Endothelial cell of hepatic sinusoid (primary cell): ENCODE data around the gene AKT1S1.

Source experiments
- in situ Hi-C: cut with HindIII; loops from 2 replicates; pipeline ENCODE4 v1.10.0; 2017; ENCODE audit warnings: low sequenced_read_pairs

Gene AKT1S1

GRCh38 chr19:49871349-49871985 lies 5.7 kb downstream of the AKT1S1 start:
- in situ Hi-C loops, result no loop called here

GRCh38 chr19:49870309-49870901 lies 6.8 kb downstream of the AKT1S1 start:
- in situ Hi-C loops, result no loop called here

GRCh38 chr19:49869484-49870308 lies 7.5 kb downstream of the AKT1S1 start:
- in situ Hi-C loops, result no loop called here

DNA sequence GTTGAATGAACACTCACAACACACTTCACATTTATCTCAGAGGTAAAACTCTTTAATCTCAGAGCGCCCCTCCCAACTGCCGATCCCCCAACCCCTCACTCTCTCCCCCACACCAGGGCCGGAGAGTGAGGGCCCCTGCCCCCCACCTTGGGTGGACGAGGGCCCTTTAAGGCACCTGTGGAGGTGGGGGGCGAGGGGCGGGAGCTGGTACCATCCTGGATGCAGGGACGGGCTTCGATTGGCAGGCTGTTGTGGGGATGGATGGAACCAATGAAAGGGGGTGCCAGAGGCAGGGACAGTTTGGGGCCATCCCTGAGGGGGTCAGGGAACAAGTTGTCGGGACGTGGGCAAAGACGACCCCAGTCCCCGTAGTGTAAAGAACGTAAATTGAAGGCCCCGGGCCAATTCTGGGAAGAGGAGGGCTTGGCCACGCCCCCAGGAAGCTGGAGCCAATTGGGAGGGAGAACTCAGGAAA lies 8.1 kb downstream of the AKT1S1 start:
- in situ Hi-C loops, result no loop called here

DNA sequence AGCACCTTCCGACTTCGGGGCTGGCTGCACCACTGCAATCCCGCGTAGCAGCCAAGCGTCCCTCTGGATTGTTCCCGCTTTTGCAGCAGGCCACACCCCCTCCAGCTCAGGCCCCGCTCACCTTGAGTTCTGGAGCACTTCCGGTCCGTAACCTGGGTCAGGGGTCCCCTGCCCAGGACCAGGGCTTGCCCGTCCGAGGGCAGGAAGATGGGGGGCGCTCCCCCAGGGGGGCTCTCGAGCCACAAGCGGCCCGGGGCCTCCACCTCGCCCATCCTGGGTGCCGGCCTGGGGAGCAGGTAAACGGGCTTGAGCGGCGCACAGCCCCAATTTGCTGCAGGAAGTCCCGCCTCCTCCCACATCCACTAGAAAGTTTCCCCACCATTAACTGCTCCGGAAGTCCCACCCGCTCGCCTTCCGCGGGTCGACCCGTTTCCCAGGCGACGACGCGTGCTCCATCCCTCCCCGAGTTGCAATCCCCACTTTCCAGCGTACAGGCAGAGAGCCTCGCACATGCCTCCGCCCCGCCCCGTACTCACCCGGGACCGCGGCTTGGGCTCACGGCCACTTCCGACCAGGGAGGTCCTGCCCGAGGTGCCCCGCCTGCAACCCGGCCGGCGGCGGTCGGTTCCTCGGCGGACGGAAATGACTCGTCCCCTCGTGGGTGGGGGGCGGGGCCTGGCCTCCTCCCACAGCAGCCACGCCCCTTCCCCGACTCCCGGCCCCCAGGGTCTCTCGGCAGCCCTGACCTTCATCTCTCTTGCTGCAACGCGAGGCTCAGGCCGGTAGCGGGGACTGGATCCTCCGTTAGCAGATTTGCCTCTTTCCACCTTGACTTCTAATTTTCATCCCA lies 10.0 kb downstream of the AKT1S1 start, which contains the start of gene PNKP:
Gene PNKP, minus strand, starts transcription at position 644 of the 850 bp plus-strand sequence. Its CDS starts 372 bp downstream, at position 272.
- in situ Hi-C loops, result no loop called here

DNA sequence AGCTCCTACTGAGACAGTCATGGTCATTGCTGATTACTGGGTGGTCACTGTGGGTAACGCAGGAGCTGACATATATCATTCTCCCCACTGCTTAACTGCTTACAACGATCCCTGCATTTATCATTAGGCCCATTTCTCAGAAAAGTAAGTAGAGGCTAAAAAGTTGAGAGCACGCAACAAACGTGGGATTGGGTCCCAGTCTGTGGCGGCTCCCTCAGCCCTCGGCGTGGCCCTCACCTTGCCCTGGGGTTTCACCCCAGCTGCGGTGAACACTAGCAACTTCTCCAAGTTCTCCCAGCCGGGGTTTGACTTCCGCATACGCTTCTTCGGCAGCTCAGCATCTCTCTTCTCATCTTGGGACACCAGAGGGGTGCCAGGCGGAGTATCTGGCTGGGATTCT lies 12.3 kb downstream of the AKT1S1 start:
- in situ Hi-C loops, result no loop called here

- in situ Hi-C loops, result no loop called here
These were observed 13.2 kb downstream of the AKT1S1 start for GRCh38 chr19:49863935-49864320.

GRCh38 chr19:49863254-49863934 lies 13.8 kb downstream of the AKT1S1 start:
- in situ Hi-C loops, result no loop called here

GRCh38 chr19:49862391-49863253 lies 14.5 kb downstream of the AKT1S1 start:
- in situ Hi-C loops, result no loop called here

DNA sequence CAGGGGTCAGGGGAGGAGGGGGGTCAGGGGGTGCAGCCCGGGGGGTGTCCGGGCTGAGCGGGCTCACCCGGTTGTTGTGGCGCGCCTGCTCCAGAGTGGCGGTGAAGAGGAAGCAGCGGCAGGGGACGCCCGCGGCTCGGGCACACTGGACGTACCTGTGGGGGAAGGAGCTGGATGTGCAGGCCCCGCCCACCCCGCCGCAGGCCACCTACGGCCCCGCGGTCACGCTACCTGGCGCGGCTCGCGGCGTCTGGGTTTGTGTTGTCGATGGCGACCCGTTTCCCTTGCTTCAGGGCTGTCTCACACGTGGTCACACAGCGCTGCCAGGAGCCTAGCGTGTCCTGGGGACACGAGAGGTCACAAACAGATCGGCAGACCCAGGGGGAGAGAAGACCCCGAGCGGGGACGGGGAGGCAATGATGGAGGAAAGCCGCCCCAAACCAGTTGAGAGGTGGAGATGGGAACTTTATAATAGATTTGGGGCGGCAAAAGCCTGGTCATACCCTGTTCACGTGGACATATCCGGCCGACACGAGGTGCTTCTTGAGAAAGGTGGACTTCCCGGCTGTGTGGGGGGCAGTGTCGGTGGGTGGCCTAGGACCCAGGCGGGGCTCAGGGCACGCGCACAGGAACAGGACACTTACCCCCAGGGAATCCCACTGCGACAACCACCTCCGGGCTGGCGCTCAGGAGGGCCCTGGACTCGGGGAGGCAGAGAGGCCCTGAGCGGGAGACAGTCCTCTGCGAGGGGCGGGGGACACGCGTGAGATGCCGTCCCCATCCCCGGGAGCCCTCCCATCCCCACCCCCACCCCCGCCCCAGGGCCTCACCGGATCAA lies 15.4 kb downstream of the AKT1S1 start:
- in situ Hi-C loops, result no loop called here

DNA sequence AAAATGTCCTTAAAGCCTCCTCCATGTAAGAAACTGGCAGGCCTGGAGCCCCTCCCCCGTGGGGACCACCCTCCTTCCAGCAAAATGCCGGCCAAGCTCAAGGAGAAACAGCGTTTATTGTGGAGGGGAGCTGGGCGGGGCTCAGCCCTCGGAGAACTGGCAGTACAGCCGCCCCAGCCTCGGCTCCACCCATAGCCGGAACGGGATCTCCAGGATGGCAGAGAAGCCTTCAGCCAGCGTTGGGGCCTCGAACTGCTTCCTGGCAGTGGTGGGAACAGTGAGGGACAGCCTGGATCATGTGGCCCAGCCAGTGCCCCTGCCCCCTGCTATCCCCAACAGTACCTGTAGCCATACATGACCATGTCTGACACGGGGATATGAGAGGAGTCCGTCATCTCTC lies 16.0 kb downstream of the AKT1S1 start:
- in situ Hi-C loops, result no loop called here

GRCh38 chr19:49860336-49861102 lies 16.6 kb downstream of the AKT1S1 start:
- in situ Hi-C loops, result no loop called here

- in situ Hi-C loops, result no loop called here
These were observed 17.3 kb downstream of the AKT1S1 start for GRCh38 chr19:49859682-49860335.

- in situ Hi-C loops, result no loop called here
These were observed 18.8 kb downstream of the AKT1S1 start for GRCh38 chr19:49858088-49858985.

- in situ Hi-C loops, result no loop called here
These were observed 19.4 kb downstream of the AKT1S1 start for GRCh38 chr19:49857838-49858087.

- in situ Hi-C loops, result no loop called here
These were observed 19.9 kb downstream of the AKT1S1 start for GRCh38 chr19:49857061-49857837.
